ENCODE results near the gene HEXIM1.

DNA sequence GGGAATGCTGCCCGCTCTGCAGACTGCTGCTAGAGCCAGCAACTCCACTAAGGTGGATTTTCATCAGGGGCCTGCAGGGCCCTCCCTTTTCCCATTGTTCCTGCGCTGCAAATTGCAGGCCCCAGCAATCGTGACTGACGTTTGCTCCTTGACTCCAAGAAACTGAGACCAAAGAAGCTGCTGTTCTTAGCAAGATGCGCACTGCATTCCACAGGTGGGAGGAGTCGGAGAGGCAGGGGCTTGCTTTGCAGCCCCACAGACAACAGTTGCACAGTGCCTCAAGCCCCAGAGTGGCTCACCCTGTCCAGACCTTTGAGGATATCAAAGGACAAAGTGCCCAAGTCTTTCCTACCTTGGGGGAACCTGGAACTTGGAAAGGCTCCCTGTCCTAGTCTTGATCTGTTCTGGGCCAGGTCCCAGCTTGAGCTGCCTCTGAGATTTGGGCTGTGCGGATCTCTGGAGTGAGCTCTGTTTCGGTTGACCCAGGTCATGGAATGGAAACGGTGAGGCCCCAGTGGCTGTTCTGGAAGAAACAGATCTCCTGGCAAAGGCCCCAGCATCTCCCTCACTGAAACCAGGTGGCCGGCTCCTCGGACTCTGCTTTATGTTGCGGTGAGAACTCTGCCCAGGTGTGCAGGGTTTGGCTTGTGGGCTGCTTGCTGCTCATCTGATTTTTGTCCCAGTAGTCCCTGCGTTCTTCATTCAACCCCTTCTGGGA lies 40.8 kb upstream of the HEXIM1 start:
- TF ChIP-seq TAF1 (IDR thresholded peaks at IDR 0.05; ENCODE audit: borderline replicate concordance, low read depth, low read length), result no peak
- TF ChIP-seq POLR2A (IDR thresholded peaks at IDR 0.05; ENCODE audit: low read depth, low read length), result no peak
